NT2/D1 (cell line): ENCODE results near the gene ZNF451.

Experiments used
- SUZ12 ChIP-seq: IDR thresholded peaks from 2 replicates; pipeline ENCODE4 v1.6.1; 2011; ENCODE audit not compliant: insufficient read length, insufficient read depth; ENCODE audit errors: extremely low read depth
- ZNF274 ChIP-seq: IDR thresholded peaks from 2 replicates; pipeline ENCODE4 v1.6.1; 2011; ENCODE audit warnings: mild to moderate bottlenecking, low read depth, low read length

- TF ChIP-seq ZNF274: no peak
- TF ChIP-seq SUZ12: no peak
These were observed 37.8 kb downstream of the ZNF451 start for GRCh38 chr6:57127763-57128162.
